HG03571 (cell line): ENCODE results near the gene C2CD3.
"Not testable (repeated sequence)": the region's sequence is repeated elsewhere in the genome, so short reads cannot be mapped to it uniquely, and the experiment has no call there.

Source experiments
- ATAC-seq: cut with Tn5 transposase; IDR thresholded peaks from one replicate; pipeline ENCODE4 v1.9.1; 2021; ENCODE audit not compliant: unreplicated experiment

C2CD3 gene

GRCh38 chr11:74168838-74169237 is 2.0 kb downstream of the C2CD3 start:
- no peak for ATAC-seq

GRCh38 chr11:74162681-74163467 is 7.9 kb downstream of the C2CD3 start:
- no peak for ATAC-seq

- ATAC-seq: no peak
These were observed 11.2 kb downstream of the C2CD3 start for GRCh38 chr11:74159642-74160041.

- no peak for ATAC-seq
These were observed 13.6 kb downstream of the C2CD3 start for GRCh38 chr11:74157169-74157568.

GRCh38 chr11:74154620-74155281 is 16.1 kb downstream of the C2CD3 start:
- ATAC-seq: no peak

GRCh38 chr11:74153224-74153623 is 17.6 kb downstream of the C2CD3 start:
- ATAC-seq: no peak

- no peak for ATAC-seq
These were observed 23.4 kb downstream of the C2CD3 start for GRCh38 chr11:74147199-74147929.

- no peak for ATAC-seq
These were observed 26.2 kb downstream of the C2CD3 start for GRCh38 chr11:74144592-74144991.

GRCh38 chr11:74142624-74143023 is 28.2 kb downstream of the C2CD3 start:
- ATAC-seq: no peak

GRCh38 chr11:74141908-74142307 is 28.9 kb downstream of the C2CD3 start:
- no peak for ATAC-seq

- ATAC-seq: no peak
These were observed 29.5 kb downstream of the C2CD3 start for GRCh38 chr11:74141241-74141695.

- ATAC-seq: not testable (repeated sequence)
These were observed 30.8 kb downstream of the C2CD3 start for GRCh38 chr11:74139919-74140431.

GRCh38 chr11:74139151-74139918 is 31.5 kb downstream of the C2CD3 start:
- no peak for ATAC-seq

- ATAC-seq: no peak
These were observed 32.2 kb downstream of the C2CD3 start for GRCh38 chr11:74138572-74138971.

- no peak for ATAC-seq
These were observed 32.8 kb downstream of the C2CD3 start for GRCh38 chr11:74138021-74138420.

- ATAC-seq: no peak
These were observed 35.5 kb downstream of the C2CD3 start for GRCh38 chr11:74135127-74135840.

GRCh38 chr11:74134661-74135060 is 36.1 kb downstream of the C2CD3 start:
- no peak for ATAC-seq

- ATAC-seq: no peak
These were observed 37.4 kb downstream of the C2CD3 start for GRCh38 chr11:74133436-74133835.

GRCh38 chr11:74132833-74133232 is 38.0 kb downstream of the C2CD3 start:
- no peak for ATAC-seq

GRCh38 chr11:74129121-74129520 is 41.7 kb downstream of the C2CD3 start:
- ATAC-seq: not testable (repeated sequence)
